Urothelium cell line (cell line): ENCODE measurements around the gene TNFAIP1.
"Not testable (repeated sequence)": the region's sequence is repeated elsewhere in the genome, so short reads cannot be mapped to it uniquely, and the experiment has no call there.

Source experiments
- DNase-seq: peaks from one replicate; pipeline ENCODE4 v3.0.0; 2011; ENCODE audit warnings: low spot score, mixed read lengths
- FAIRE-seq: peaks from 2 replicates; lab custom pipeline; 2011; peaks lifted over from hg19 to GRCh38; lab: Jason Lieb, UNC

The TNFAIP1 gene, protein sequence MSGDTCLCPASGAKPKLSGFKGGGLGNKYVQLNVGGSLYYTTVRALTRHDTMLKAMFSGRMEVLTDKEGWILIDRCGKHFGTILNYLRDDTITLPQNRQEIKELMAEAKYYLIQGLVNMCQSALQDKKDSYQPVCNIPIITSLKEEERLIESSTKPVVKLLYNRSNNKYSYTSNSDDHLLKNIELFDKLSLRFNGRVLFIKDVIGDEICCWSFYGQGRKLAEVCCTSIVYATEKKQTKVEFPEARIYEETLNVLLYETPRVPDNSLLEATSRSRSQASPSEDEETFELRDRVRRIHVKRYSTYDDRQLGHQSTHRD

GRCh38 chr17:28335201-28335958, at the start of gene TNFAIP1, which contains the start of gene IFT20:
TNFAIP1 (plus strand) TSS chr17:28335761; CDS start chr17:28339522, 3,761 bp downstream.
IFT20 (minus strand) TSS chr17:28335472; CDS start chr17:28331985, 3,487 bp downstream.
- DNase-seq (peak; percentile 97), FAIRE-seq (peak; percentile 58)

DNA sequence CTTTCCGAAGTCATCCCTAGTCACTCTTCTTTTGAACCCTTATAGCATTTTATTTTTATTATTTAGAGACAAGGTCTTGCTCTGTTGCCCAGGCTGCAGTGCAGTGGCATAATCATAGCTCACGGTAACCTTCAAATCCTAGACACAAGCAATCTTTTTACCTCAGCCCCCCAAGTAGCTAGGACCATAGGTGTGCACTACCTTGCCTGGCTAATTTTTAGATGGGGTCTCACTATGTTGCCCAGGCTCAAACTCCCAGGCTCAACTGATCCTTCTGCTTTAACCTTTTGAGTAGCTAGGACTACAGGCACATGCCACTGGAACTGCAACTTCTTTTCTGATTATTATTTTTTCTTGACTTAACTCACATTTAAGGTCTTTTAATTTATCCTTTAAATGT, 49.6 kb upstream of the TNFAIP1 start:
- no peak for DNase-seq
- FAIRE-seq = no peak

- FAIRE-seq (no peak), DNase-seq (no peak)
Observed at GRCh38 chr17:28290703-28291102, 44.9 kb upstream of the TNFAIP1 start.

- no peak for FAIRE-seq
- DNase-seq = no peak
Observed at GRCh38 chr17:28291780-28292330, 43.7 kb upstream of the TNFAIP1 start.

DNA sequence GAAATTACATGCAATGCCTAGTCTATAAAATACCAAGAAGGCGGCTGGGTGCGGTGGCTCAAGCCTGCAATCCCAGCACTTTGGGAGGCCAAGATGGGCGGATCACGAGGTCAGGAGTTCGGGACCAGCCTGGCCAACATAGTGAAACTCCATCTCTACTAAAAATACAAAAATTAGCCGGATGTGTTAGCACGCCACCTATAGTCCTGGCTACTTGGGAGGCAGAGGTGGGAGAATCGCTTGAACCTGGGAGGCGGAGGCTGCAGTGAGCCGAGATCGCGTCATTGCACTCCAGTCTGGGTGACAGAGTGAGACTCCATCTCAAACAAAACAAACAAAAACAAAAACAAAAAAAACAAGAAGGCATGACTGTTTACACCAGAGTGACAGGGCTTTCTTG, 42.7 kb upstream of the TNFAIP1 start:
- not testable (repeated sequence) for FAIRE-seq, DNase-seq

DNA sequence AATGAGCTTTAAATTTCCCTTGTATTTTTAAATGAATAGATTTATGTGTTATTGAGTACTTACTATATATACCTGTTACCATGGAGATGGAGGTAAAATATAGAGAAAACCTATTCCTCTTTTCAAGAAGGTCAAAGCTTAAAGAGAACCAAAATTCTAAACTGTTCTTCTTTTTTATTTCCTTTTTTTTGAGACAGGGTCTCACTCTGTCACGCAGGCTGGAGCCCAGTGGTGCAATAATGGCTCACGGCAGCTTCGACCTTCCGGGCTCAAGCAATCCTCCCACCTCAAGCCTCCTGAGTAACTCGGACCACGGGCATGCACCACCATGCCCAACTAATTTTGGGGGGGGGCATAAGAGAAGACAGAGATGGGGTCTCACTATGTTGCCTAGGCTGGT, 41.6 kb upstream of the TNFAIP1 start:
- FAIRE-seq (no peak), DNase-seq (no peak)

DNA sequence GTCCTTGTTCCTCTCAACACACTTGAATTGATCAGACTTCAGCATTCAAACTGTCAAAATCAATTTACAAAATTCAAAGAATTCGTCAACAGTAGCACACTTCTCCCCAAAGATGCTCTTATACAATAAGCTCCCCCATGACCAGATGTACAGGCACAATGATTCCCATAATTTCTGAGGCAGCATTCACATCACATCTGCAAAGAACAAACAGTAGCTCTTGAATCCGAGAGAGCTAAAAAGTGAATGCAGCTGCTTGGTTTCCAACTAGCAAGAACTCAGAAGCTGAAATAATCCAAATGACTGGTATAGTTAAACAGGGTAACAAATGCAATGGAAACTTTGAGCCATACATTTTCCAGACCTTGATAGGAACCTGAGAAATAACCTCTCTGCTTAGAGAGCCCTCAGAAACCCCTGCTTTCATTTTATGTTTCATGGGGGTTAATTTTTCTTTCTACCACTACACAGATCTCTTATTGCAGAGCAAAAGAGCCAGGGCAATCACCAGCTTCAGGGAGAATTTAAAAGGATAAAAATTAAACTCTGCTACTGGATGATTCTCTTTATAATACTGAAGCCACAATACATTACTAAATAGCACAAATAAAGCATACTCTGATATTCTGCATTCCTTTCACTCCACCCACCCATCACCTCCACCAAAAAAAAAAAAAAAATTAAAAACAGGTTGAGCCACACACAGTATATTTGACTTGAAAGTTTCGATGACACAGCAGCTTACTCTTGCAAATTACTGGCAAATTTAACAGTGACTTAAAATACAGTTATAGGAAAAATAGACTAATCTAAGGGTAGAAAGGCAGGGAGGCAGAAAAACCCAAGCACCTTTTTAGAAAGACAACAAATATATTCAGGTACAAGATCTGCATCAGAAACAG, 39.6 kb upstream of the TNFAIP1 start:
- no peak for DNase-seq
- no peak for FAIRE-seq

GRCh38 chr17:28298449-28298848, 37.1 kb upstream of the TNFAIP1 start:
- FAIRE-seq (no peak), DNase-seq (no peak)

GRCh38 chr17:28306954-28307401, 28.6 kb upstream of the TNFAIP1 start:
- no peak for DNase-seq
- FAIRE-seq = no peak

DNA sequence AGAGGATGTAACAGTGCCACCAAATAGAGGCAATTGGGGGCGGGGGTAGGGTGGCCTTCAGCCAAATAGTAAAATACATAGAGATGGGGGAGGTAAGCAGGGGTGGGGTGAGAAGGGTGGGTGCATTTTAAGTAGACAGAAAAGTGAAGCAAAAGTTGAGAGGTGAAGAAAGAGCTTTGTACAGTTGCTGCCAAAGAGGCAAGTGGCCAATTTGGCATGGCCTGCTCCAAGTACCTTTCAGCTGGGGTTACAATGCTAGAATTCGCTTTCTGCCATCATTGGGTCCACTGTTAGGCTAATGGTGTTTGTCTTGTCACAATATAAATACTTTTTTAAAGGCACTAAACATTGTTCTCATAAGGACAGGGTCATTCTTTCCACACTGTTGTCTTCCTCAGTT, 21.7 kb upstream of the TNFAIP1 start:
- DNase-seq (no peak), FAIRE-seq (no peak)

DNA sequence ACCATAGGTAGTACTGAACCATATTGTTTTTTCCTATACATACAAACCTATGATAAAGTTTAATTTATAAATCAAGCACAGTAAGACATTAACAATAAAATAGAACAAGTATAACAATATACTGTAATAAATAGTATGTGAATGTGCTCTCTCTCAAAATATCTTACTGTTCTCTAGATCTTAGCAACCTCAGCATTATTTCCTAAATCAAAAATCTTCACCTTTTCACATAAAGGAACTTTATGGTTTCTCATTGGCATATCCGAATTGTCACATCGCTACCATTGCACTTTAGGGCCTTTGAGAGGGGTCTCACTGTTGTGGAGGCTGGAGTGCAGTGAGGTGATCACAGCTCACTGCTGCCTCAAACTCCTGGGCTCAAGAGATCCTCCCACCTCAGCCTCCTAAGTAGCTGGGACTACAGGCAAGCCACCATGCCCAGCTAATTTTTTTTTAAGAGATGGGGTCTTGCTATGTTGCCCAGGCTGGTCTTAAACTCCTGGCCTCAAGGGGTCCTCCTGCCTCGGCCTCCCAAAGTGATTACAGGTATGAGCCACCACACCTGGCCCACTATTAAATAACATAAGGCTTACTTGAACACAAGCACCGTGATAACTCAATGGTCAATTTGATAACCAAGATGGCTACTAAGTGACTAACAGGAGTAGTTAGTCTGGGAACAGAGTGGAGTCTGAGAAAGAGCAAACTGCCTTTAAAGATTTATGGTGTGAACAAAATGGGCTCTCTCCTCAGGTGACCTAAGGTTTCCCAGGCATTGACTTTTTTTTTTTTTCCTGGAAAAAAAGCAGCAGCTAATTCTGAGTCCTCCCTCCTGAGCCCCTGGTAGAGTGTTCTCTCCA, 19.5 kb upstream of the TNFAIP1 start:
- DNase-seq (no peak), FAIRE-seq (no peak)

GRCh38 chr17:28317099-28317965, 18.2 kb upstream of the TNFAIP1 start:
- FAIRE-seq (no peak), DNase-seq (no peak)

DNA sequence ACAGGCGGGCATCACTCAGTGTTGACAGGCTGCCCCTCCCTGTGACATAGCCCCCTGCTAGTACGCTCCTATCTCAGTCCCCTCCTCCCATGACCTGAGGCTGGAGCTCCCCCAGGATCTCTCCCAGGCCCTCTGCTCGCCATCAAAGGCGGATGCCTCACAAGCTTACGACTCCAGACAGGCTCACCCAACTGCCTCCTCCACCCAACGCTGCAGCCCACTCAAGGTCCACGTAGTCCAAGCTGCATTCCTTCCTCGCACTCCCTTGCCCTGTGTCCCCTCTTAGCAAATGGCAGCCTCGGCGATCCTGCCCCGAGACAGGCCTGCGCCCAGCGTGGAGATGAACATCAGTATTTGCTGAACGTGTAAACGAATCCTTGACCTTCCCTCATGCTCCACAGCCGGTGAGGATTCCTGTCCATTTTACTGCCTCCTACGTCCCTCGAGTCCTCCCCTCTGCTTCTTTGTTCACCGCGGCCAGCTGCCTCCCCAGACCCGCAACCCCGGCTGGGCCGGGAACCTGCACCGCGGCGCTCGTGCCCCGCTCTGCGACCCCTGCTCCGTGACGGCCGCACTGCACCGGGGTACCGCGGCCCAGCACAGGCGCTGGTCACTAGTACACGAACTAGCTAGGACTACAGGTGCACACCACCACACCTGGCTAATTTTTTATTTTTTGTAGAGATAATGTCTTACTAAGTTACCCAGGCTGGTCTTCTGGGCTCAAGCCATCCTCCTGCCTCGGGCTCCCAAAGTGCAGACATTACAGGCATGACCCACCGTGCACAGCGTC, 17.4 kb upstream of the TNFAIP1 start:
- FAIRE-seq = no peak
- DNase-seq = no peak

- FAIRE-seq (peak; percentile 94), DNase-seq (peak; percentile 98)
Observed at GRCh38 chr17:28318759-28319597, 16.6 kb upstream of the TNFAIP1 start, which contains the start of gene TMEM97. TMEM97 (plus strand) TSS chr17:28319200; CDS start chr17:28319240, 40 bp downstream.

GRCh38 chr17:28319598-28319935, 16.0 kb upstream of the TNFAIP1 start:
- FAIRE-seq (no peak), DNase-seq (no peak)

GRCh38 chr17:28320215-28321061, 15.1 kb upstream of the TNFAIP1 start:
- FAIRE-seq (no peak), DNase-seq (no peak)
